Islet of Langerhans (tissue), 1 donor: ENCODE data around the gene LDLRAD4.
"Not testable (repeated sequence)": the region's sequence is repeated elsewhere in the genome, so short reads cannot be mapped to it uniquely, and the experiment has no call there.

Experiments used
- FAIRE-seq: peaks from one replicate; lab custom pipeline; 2011; peaks lifted over from hg19 to GRCh38; lab: Jason Lieb, UNC

The LDLRAD4 gene

DNA sequence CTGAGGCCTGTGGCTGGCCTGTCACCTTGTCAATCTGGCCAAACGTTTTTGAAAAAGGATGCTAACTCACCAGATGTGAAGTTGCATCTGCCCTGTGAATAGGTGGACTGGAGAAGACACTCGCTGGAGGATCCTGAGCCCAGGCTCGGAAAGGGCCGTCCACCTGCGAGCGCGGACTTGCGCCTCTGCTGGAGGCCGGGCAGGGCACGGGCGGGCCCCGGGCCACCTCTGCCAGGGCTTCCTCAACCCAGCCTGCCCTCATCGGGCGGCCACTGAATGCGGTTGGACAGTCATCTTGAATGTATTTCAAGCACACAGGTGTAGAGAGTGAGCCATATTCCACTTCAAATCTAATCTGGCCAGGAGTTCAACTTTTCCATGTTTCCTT lies 423.9 kb downstream of the LDLRAD4 start:
- no peak for FAIRE-seq

DNA sequence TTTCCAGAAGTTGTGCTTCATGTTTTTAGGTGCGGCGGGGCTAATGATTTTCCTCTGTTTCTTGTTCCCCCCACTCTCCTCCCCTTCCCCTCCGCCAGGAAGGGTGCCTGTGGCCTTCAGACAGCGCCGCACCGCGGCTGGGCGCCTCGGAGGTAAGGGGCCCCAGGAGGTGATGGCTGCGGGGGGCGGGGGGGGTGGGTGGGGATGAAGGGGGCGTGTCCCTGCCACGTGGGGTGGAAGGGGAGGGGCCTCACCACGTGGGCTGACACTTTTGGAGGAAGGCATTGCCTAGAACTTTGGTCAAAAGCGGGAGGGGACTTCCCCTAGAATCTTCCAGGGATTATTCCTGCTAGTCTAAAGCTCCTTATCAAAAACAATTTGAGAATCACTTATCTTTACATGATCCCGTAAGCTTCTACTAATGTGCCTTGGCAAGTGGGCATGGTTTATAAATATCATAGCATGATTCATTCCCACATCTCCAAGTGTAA lies 424.7 kb downstream of the LDLRAD4 start:
- no peak for FAIRE-seq

DNA sequence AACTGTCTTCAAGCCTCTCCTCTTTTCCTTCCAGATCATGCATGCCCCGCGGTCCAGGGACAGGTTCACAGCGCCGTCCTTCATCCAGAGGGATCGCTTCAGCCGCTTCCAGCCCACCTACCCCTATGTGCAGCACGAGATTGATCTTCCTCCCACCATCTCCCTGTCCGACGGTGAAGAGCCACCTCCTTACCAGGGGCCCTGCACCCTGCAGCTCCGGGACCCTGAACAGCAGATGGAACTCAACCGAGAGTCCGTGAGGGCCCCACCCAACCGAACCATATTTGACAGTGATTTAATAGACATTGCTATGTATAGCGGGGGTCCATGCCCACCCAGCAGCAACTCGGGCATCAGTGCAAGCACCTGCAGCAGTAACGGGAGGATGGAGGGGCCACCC lies 426.5 kb downstream of the LDLRAD4 start:
- FAIRE-seq: no peak

DNA sequence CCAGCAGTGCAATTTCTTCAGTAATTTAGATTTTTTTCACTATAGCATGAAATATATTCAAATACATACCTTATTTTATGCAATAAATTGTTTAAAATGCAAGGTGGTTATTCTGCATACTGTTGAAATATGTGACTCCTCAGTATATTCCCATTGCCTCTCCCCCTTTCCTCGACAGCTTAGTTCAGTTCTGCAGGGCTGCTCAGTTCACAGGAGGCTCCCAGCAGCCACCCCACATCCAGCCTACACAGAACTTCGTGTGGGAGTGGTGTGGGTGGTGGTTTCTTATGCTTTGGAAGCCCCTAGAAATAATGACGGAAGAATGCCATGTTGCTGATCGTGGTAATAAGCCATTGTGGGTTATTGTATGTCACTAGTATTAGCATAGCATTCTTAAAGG lies 428.1 kb downstream of the LDLRAD4 start:
- no peak for FAIRE-seq

DNA sequence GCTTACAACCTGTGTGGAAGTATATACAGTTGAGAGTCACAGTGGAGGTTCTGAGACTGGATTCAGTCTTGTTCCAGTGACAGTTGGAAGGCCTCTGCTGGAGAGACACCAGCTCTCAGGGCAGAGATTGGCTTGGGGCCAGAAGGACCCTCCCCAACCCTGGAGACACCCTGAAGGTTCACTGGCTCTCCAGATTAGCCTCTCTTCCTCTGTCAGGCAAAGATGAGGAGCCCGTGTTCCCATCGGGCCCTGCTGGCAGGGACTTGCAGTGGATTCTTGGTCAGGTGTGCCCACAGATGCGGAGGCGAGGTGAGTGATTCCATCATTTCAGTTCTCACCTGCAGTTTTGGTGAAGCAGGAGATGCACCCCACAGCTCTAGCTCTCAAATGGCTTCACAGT lies 429.2 kb downstream of the LDLRAD4 start:
- no peak for FAIRE-seq

DNA sequence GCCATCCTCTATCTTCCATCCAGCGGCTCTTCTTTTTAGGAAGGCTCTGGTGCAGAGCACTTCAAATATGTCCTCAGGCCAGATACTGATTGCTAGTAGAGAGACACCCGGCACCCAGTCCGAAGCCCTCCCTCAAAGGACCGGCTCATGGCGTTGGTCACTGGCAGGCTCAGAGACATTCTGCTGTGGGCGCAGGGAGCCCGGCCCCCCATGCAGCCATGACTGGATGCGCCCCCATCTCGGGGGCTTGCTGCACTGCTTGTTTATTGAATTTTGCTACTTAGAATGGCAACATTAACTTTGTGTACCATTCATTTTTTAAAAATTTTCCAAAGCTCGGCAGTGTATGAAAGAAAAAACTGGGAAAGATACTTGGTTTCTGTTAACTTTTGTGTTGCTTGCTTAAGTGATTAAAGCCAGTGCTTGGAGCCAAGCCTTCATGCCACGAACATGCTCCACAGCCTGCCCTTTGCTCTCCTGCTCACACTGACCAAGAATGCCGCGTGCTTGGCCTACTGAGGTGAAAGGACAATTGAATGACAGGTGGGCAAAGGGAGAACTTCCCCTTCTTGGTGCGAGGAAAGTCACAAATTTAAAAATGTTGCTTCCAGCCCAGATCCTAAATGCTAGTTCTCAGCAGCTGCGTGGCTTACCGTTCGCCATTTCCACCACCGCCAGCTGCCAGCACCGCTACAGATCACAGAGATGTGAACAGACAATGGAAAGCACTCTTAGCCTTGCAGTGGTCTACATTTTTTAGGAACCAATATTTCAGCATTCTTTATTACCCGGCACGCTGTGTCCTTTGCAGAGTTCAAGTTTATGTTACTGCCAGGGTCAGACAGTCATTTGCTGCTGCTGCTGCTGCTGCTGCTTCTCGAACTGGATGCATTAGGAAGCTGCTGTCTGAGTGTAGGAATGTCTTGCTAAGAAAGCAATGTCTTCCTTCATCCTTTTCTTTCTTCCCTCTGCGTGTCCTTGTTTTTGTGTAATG lies 431.1 kb downstream of the LDLRAD4 start:
- no peak for FAIRE-seq

DNA sequence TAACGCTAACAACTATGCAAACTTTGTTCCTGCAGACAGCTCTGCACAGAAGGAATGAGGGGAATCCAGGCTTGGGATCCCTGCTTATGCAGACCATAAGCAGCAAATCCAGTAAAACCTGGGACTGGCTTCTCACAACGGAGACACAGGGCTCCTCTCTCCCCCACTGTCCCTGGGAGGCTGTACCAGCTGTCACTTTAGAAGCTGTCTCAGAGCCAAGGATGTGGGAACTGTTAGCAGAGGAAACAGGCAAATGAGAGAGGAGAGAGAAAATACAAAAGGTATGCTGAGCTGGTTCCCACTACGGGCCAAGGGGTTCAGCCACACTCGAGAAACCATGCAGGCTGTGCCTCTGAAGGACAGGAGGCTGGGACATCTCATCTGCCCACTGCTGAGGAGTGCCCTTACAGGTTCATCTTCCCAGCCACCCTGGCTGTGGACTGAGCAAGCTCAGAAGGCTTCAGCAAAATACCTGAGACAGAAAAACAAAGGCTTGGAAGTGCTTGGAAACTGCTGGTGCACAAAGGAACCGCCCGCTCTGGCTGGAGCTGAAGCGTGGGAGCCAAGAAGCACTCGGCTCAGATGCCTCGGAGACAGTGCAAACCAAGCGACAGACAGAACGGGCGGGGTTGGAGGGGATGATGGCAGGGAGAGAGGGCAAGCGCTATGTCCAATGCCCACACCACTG lies 435.3 kb downstream of the LDLRAD4 start:
- FAIRE-seq: no peak

DNA sequence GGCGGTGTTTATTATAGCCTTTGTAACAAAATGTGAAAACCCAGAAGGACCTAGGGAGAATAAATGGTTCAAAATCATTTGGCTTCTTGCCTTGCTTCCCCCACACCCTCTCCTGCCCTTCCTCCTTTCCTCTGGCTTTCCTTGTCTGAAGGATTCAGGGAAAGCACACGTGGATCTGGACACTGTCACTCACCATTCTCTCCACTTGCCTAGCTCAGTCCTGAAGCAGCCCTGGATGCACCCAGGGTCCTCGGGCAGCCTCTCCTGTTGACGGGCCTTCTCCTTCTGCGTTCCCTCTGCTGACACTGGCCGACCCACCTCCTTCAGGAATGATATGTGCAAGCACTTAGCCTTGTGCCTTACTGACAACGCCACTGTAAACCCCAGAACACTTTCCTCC lies 439.4 kb downstream of the LDLRAD4 start:
- FAIRE-seq: no peak

DNA sequence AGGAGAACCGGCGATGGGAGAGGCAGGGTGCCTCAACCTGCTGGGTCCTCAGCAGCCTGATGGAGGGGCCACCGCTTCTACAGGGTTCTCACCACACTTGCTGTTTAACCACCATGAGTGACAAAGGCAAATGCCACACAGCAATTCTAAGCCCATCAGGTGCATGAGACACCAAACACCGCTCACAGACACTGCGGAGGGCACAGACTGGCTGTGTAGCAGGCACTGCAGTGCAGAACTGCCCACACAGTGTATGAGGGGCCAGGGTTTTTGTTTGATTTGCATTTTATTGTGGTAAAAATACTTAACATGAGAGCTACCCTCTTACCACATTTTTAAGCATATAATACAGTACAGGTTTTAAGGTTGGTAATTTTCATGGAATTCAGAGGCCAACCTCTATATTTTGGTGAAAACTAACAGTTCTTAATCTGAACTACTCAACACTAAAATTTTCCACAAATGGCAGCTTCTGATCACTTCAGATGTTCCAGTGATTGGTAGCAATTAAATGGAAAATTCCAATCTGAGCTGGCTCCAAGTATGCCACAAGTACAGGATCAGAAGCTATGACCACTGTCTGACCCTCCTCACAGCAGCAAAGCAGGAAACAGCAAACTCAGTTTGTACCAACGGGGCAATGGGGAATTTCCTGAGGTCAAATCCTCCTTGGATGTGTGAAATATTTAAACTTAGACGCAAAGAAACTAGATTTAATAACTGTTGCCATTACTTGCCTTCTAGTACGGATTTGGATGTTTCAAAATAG lies 440.1 kb downstream of the LDLRAD4 start:
- FAIRE-seq: no peak

DNA sequence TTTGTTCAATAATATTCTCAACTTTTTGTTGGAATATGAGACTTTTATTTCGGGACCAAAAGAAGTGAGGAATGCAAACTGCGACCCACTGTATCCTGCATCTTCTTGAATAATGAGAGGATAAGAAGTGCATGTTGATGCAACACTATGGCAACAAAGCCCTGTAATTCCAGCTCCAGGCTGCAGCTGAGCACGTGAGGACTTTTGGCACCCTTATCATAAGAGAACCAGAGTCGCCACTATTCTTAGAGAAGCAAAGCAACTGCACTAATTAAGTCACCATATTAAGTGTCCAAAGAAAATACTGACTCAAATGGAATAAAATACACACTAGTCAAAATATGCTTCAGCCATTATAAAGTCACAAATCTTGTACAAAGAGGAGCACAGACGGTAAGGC lies 441.9 kb downstream of the LDLRAD4 start:
- FAIRE-seq: no peak

DNA sequence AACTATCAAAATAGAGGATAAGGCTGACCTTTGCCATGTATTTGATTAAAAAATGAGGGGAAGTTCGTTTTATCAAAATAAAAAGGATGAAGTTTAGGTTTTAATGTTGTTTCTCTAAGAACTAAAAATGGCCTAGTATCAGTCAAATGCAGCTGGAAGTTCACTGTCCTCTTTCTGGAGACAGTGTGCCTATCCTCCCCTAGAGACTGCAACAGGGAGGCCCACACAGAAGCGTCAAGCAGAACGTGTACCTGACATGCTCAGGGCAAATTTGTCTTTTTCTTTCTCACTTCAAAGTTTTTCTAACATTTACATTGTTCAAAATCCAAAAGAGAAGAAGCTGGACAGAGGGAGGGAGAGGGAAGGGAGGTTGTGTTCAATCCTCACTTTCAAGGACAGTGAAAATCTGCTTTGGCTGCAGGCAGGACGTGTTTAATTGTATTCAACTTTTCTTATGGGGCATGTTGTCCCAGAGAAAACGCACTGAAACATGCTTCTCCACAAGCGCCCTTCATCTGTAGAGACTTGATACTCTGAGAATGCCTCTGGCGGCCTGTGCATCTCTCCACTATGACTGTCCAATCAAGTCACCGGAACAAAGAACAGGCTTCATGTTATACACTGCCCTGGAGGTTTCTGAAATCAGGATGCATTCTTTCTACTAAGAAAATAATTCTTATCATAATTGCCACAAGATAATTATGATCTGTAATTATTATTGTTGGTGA lies 442.7 kb downstream of the LDLRAD4 start:
- FAIRE-seq: no peak

DNA sequence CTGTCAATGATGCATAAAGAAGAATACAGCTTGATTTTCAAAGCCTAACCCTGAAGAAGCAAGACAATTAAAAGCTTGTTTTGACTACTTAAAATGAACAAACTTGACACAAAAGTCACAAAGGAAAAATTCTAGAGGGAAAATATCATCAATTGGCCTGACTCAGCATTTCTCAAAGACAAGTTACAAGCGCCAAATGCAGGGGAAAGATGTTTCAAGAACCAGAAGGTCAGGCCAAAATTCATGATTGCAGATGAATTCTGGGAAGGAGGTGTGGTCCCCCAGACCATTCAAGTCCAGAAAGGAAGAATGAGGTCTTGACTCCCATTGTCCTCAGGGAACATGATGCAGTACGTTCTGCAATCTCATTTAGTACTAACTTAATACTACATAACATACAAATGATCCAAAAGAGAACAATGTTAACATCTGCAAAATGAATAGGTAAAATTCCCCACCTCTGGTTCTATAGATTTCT lies 443.3 kb downstream of the LDLRAD4 start:
- no peak for FAIRE-seq

DNA sequence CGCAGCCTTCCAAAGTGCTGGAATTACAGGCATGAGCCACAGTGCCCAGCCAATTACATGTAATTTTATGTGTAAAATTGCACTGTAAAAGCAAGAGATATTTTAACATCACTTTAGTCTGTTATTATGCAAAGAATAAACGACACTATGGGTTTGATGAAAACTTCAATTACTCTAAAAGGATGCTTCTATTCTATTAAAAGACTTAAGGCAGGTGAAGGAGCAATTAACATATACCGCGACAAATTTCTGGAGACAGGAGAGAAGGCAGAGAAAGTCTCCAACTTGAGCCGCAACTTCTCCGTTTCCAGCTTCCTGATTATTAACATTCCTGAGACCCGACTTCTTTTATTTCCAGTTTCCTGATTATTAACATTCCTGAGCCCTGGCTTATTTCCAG lies 454.1 kb downstream of the LDLRAD4 start:
- no peak for FAIRE-seq

DNA sequence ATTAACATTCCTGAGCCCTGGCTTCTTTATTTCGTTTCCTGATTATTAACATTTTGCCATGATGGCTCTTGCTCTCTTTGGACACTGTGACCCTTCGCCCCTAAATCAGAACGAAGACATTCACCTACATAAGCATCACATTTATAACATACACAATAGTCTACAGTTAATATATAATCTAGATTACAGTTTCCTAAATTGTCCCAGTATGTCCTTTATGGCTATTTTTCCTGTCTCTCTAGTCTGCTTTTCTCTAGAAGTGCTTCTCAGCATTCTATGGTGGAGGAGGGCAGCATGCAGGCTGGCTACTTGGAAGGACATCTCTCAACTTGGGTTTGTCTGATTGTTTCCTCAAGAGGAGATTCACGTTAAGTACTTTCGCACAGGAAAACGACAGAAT lies 457.9 kb downstream of the LDLRAD4 start:
- no peak for FAIRE-seq

DNA sequence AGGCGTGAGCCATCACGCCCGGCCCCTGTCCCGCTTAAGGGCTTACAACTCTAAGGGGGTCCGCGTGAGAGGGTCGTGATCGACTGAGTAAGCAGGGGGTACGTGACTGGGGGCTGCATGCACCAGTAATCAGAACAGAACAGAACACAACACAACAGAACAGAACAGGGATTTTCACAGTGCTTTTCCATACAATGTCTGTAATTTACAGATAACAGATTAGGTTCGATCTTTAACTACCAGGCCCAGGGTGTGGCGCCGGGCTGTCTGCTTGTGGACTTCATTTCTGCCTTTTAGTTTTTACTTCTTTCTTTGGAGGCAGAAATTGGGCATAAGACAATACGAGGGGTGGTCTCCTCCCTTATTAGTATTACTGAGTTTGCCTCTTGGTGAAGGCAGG lies 458.8 kb downstream of the LDLRAD4 start:
- not testable (repeated sequence) for FAIRE-seq

DNA sequence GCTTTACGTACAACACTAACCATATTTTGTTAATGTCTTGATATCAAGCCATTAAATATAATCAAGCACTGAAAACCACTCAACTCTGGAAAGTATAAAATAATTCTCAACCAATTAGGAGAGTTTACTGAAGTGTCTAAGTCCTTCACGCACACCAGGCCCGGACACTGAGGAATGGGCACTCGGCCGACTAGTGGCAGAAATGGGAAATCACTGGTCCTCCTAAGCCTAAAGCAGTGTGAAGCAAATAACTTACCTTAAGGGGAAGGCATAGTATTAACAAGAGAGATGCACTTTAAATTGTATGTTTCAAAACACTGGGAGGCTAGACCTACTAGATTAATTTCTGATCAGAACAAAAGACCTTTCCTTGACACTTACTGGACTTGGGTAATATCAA lies 462.1 kb downstream of the LDLRAD4 start:
- no peak for FAIRE-seq

DNA sequence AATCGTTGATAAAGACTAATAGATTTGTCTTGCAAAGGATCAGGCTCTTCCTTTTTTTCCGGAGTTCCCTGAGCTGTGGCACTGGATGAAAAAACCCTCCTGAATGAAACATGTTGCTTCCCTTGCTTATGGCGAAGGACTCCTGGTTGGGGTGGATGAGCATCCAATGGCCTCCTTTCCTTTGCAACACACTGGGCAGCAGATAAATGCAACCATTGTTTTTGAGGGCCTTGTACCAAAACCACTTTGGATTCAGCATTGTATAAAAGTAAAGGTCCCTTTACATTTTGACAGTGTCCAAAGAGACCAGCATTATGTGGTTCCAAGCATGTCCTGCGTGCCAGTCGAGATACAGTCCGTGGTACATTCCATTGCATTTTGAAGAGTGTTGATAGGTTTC lies 463.1 kb downstream of the LDLRAD4 start:
- FAIRE-seq: no peak

DNA sequence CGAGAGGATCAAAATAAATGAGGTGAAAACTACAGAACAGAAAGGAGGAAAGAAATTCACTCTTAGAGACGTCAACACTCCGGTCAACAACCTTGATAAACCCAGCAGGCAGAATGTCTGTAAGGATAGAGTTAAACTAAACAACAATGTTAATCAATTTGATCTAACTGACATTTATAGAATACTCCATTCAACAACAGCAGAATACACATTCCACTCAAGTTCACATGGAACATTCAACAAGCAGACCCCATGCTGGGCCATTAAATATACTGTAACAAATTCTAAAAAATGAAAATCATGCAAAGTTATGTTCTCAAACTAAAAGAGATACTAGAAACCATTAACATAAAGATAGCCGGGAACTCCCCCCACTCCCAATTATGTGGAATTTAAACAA lies 466.0 kb downstream of the LDLRAD4 start:
- FAIRE-seq: no peak

DNA sequence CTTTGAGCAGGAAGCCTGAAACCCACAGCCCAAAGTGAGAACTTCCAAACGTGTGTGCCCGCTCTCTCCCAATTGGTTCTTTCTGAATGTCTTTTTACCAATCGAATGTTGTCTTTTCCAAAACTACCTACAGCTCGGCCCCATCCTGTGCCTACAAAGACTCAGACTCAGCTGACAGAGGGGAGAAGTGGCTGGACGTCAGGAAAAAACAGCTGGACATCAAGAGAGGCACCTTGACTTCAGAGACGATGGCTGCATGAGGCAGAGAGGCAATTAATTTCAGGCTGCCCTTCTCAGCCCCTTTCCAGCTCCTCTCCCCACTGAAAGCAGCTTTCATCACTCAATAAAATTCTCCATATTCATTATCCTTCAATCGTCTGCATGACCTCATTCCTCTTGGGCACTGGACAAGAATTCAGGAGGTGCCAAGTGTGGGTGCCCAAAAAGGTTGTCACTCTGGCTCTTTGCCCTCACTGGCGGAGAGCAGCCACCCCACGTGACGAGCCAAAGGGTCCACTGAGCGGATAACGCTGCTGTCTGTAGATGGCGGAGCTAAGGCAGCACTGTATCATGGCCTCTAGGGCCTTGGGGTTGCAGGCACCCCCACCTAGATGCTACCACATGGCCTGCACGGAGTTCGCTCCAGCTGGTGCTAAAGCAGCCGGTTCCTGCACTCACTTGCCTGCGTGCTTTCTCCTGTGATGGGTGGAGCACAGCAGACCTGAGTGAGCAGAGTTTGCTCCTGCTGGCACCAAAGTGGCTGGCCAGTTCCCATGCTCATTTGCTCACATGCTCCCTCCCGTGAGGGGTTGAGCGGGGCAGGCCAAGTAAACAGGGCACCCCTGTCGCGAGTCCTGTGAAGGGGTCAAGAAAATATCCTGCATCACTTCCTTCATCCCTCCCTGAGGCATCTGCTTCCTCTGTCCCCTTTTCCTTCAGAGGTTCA lies 469.9 kb downstream of the LDLRAD4 start:
- FAIRE-seq: no peak

DNA sequence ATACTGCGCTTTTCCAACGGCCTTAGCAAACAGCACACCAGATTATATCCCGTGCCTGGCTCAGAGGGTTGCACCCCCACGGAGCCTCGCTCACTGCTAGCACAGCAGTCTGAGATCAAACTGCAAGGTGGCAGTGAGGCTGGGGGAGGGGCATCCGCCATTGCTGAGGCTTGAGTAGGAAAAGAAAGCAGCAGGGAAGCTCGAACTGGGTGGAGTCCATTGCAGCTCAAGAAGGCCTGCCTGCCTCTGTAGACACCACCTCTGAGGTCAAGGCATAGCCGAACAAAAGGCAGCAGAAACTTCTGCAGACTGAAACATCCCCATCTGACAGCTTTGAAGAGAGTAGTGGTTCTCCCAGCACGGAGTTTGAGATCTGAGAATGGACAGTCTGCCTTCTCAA lies 471.5 kb downstream of the LDLRAD4 start:
- not testable (repeated sequence) for FAIRE-seq

DNA sequence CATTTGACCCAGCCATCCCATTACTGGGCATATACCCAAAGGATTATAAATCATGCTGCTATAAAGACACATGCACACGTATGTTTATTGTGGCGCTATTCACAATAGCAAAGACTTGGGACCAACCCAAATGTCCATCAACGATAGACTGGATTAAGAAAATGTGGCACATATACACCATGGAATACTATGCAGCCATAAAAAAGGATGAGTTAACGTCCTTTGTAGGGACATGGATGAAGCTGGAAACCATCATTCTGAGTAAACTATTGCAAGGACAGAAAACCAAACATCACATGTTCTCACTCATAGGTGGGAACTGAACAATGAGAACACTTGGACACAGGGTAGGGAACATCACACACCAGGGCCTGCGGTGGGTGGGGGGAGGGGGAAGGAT lies 476.8 kb downstream of the LDLRAD4 start:
- not testable (repeated sequence) for FAIRE-seq
